Measurements from ENCODE around the gene PSMD4.

DNA sequence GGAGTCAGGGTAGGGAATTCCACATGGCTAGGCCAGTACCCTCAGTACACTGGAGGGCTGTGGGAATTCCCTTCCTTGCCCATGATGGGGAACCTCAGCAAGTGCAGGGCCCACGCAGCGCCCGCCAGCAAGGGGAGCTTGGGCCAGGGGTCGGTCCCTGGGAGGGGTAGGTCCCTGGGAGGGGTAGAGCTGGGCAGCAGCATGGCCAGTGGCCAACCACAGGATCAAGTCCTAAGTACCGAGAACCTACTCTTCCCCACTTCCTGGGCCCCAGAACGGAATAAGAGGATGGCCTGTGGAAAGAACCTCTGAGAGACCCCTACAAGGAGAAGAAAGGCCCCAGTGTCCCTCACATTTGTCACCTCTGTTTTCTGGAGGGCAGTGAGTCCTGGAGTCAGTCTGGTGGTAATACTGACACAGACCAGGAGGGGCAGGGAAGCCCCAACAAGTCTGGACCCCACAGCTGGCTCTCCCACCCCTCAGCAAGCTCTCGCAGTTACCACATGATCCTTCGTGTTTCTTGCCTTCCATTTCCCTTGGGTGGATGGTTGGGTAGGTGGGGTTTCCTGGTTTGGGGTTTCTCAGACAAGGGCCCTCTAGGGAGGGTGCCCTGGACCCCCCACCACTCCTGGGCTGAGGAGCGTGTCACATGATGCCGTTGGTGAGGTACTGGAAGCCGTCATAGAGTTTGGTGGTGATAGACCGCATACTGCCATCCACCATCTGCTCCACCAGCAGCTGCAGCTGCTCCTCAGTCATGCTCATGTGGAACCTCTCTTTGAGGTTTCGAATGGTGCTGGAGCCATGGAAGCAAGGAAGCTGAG lies 37.9 kb downstream of the PSMD4 start:
- no peak for TF ChIP-seq POLR2A (IDR thresholded peaks at IDR 0.05)
- TF ChIP-seq, protein P1, sequence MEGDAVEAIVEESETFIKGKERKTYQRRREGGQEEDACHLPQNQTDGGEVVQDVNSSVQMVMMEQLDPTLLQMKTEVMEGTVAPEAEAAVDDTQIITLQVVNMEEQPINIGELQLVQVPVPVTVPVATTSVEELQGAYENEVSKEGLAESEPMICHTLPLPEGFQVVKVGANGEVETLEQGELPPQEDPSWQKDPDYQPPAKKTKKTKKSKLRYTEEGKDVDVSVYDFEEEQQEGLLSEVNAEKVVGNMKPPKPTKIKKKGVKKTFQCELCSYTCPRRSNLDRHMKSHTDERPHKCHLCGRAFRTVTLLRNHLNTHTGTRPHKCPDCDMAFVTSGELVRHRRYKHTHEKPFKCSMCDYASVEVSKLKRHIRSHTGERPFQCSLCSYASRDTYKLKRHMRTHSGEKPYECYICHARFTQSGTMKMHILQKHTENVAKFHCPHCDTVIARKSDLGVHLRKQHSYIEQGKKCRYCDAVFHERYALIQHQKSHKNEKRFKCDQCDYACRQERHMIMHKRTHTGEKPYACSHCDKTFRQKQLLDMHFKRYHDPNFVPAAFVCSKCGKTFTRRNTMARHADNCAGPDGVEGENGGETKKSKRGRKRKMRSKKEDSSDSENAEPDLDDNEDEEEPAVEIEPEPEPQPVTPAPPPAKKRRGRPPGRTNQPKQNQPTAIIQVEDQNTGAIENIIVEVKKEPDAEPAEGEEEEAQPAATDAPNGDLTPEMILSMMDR (IDR thresholded peaks at IDR 0.05), result no peak

Data from thyroid gland (tissue), 4 donors.